HG03095 (cell line): ENCODE results near the gene EIF2AK3.
A peak's percentile ranks its signal among the peaks of the same experiment; 100 is the strongest.
"Not testable (repeated sequence)": the region's sequence is repeated elsewhere in the genome, so short reads cannot be mapped to it uniquely, and the experiment has no call there.

Source experiments
- ATAC-seq: cut with Tn5 transposase; IDR thresholded peaks from one replicate; pipeline ENCODE4 v1.9.1; 2021; ENCODE audit warnings: moderate library complexity; ENCODE audit not compliant: unreplicated experiment

Gene EIF2AK3

GRCh38 chr2:88627055-88627855, at the start of gene EIF2AK3:
Gene EIF2AK3 (minus strand): TSS chr2:88627464. CDS start chr2:88627274, 190 bp downstream.
- peak; percentile 82 for ATAC-seq

GRCh38 chr2:88673363-88673762, 46.1 kb upstream of the EIF2AK3 start:
- ATAC-seq, result no peak

- ATAC-seq, result peak; percentile 50
Measured at GRCh38 chr2:88671786-88672427, 44.6 kb upstream of the EIF2AK3 start.

- peak; percentile 67 for ATAC-seq
Measured at GRCh38 chr2:88669482-88670214, 42.4 kb upstream of the EIF2AK3 start.

- ATAC-seq, result no peak
Measured at GRCh38 chr2:88668862-88669261, 41.6 kb upstream of the EIF2AK3 start.

GRCh38 chr2:88667219-88667618, 40.0 kb upstream of the EIF2AK3 start:
- no peak for ATAC-seq

- ATAC-seq, result no peak
Measured at GRCh38 chr2:88666576-88666975, 39.3 kb upstream of the EIF2AK3 start.

- ATAC-seq, result no peak
Measured at GRCh38 chr2:88660622-88661021, 33.4 kb upstream of the EIF2AK3 start.

- ATAC-seq, result no peak
Measured at GRCh38 chr2:88659538-88659915, 32.3 kb upstream of the EIF2AK3 start.

GRCh38 chr2:88658881-88659537, 31.7 kb upstream of the EIF2AK3 start:
- no peak for ATAC-seq

GRCh38 chr2:88658326-88658725, 31.1 kb upstream of the EIF2AK3 start:
- no peak for ATAC-seq

- no peak for ATAC-seq
Measured at GRCh38 chr2:88657131-88657530, 29.9 kb upstream of the EIF2AK3 start.

- ATAC-seq, result no peak
Measured at GRCh38 chr2:88656690-88657089, 29.4 kb upstream of the EIF2AK3 start.

GRCh38 chr2:88654714-88655113, 27.4 kb upstream of the EIF2AK3 start:
- no peak for ATAC-seq

- ATAC-seq, result no peak
Measured at GRCh38 chr2:88651646-88652045, 24.4 kb upstream of the EIF2AK3 start.

GRCh38 chr2:88645291-88645882, 18.1 kb upstream of the EIF2AK3 start:
- not testable (repeated sequence) for ATAC-seq

GRCh38 chr2:88642278-88642677, 15.0 kb upstream of the EIF2AK3 start:
- no peak for ATAC-seq

GRCh38 chr2:88641330-88641729, 14.1 kb upstream of the EIF2AK3 start:
- ATAC-seq, result no peak

GRCh38 chr2:88639865-88640264, 12.6 kb upstream of the EIF2AK3 start:
- ATAC-seq, result no peak

- ATAC-seq, result no peak
Measured at GRCh38 chr2:88638743-88639142, 11.5 kb upstream of the EIF2AK3 start.

- ATAC-seq, result no peak
Measured at GRCh38 chr2:88638123-88638650, 10.9 kb upstream of the EIF2AK3 start.
